ENCODE measurements around the gene CYP27A1. TPM values are rescaled to one million over a fixed set of nuclear protein-coding genes. Genes with fewer than 3 reads are reported as not detected.

The CYP27A1 gene
- total and polyA plus RNA-seq, 9 of the 15 experiments (the other 6 are each of a cell fraction or from before 2014, with no cell fraction given), result 0.20 TPM; not detected in 8

GRCh38 chr2:218732761-218733158, 49.2 kb upstream of the CYP27A1 start (continued):
- TF ChIP-seq RBM39 (optimal IDR thresholded peaks at IDR 0.05; ENCODE audit: low read depth, low read length) (no peak), ZZZ3 (IDR thresholded peaks at IDR 0.05) (no peak), POLR2AphosphoS5 (IDR thresholded peaks at IDR 0.05; ENCODE audit: control insufficient read depth, insufficient read depth, low read depth, low read length) (no peak), POLR3A (IDR thresholded peaks at IDR 0.05; ENCODE audit: borderline replicate concordance, extremely low read depth, insufficient read depth, insufficient read length) (no peak)

GRCh38 chr2:218733171-218734021, 48.6 kb upstream of the CYP27A1 start:
- intact Hi-C loops (cut with micrococcal nuclease), result no loop called here
- no peak for TF ChIP-seq RBBP5 (IDR thresholded peaks at IDR 0.05; ENCODE audit: borderline replicate concordance, insufficient read depth, low read length, poor library complexity, severe bottlenecking)
- TF ChIP-seq HOMEZ (CRISPR knock-in tag; IDR thresholded peaks at IDR 0.05), result no peak
- TF ChIP-seq ZBTB11 (CRISPR knock-in tag; IDR thresholded peaks at IDR 0.05), result no peak
- TF ChIP-seq GTF2A2 (tag; IDR thresholded peaks at IDR 0.05), result no peak
- no peak for TF ChIP-seq POLR2B (IDR thresholded peaks at IDR 0.05; ENCODE audit: low read depth, partially characterized antibody)
- TF ChIP-seq SMAD3 (CRISPR knock-in tag; conservative IDR thresholded peaks at IDR 0.05), result no peak
- no peak for TF ChIP-seq SIN3A (IDR thresholded peaks at IDR 0.05; ENCODE audit: borderline replicate concordance in 2 of 2, control insufficient read depth in 1 of 2, low read depth in 2 of 2, low read length in 2 of 2)
- no peak for TF ChIP-seq ZNF12 (CRISPR knock-in tag; IDR thresholded peaks at IDR 0.05)
- TF ChIP-seq ATF1 (CRISPR knock-in tag; IDR thresholded peaks at IDR 0.05), result no peak
- no peak for TF ChIP-seq ATF1 (tag; IDR thresholded peaks at IDR 0.05)

More at GRCh38 chr2:218733171-218734021, 48.6 kb upstream of the CYP27A1 start:
- Histone ChIP-seq H3K9ac (ENCODE audit: insufficient read depth in 1 of 2, low read depth in 2 of 2, low read length in 2 of 2) (no peak overlapping the region), H3K4me3 (no peak overlapping the region), H3K36me3 (ENCODE audit: control insufficient read depth, insufficient read depth, low read length) (peaks cover 31% of the 10 kb centered on the region; the same call in 2 of the 3 replicates), H2AFZ (ENCODE audit: low read depth, low read length) (no peak overlapping the region), H3K9me1 (ENCODE audit: control insufficient read depth, insufficient read depth, low read length) (no peaks in the 10 kb centered on the region), H3K27me3 (ENCODE audit: control insufficient read depth in 2 of 2, insufficient read depth in 2 of 2, low read length in 2 of 2) (no peaks in the 10 kb centered on the region), H3K79me2 (ENCODE audit: control insufficient read depth, insufficient read depth, low read length) (peaks cover 16% of the 10 kb centered on the region; the same call in 2 of the 3 replicates), H4K20me1 (replicated peaks; ENCODE audit: control insufficient read depth, insufficient read depth, low read length) (peaks cover 16% of the 10 kb centered on the region; the same call in 1 of the 2 replicates), H3K4me1 (replicated peaks in 1 of 2; ENCODE audit: control insufficient read depth in 2 of 2, insufficient read depth in 2 of 2, low read length in 2 of 2) (peaks cover 0 to 4% of the 10 kb centered on the region in 2 experiments; a peak in 3 of 5 replicates), H3K27ac (ENCODE audit: extremely low read depth, low read depth, low read length) (no peak overlapping the region), H3K9me3 (replicated peaks; ENCODE audit: control insufficient read depth, insufficient read depth, low read depth, low read length) (no peaks in the 10 kb centered on the region), H3K4me2 (ENCODE audit: insufficient read depth, low read length) (no peak overlapping the region)
- ATAC-seq (no peak), DNase-seq (ENCODE audit: extremely low read depth in 1 of 4, low spot score in 3 of 4) (no peak), FAIRE-seq (no peak)
- POLR2A ChIA-PET, result no interaction called here
- BruUV-seq (replicated peaks), result no TSS peak
- CTCF ChIA-PET (ENCODE audit: low intra/inter-chr PET ratio), result interaction anchor here (0.6 kb wide), 1 partner anchor 111 kb away, joined by 5 read pairs; no protein-coding TSS in a partner anchor
- in situ Hi-C loops (cut with MboI), result no loop called here
- WGBS (ENCODE audit: insufficient coverage, low coverage, missing lambda C conversion rate), result 97% methylated on average over 5 of the region's 6 CpGs

Measured in K562 (cell line).